Right ventricle myocardium superior (tissue), 1 donor: ENCODE measurements around the gene SAMD8. TPM values are rescaled to one million over a fixed set of nuclear protein-coding genes. Genes with fewer than 3 reads are reported as not detected.
"Not testable (repeated sequence)": the region's sequence is repeated elsewhere in the genome, so short reads cannot be mapped to it uniquely, and the experiment has no call there.

Source experiments
- ATAC-seq: fragments of 200-7000 bp; cut with Tn5 transposase; one replicate; pipeline ENCODE4 v1.9.1; 2020; ENCODE audit warnings: mild to moderate bottlenecking; ENCODE audit not compliant: poor library complexity
- DNase-seq: peaks from one replicate; pipeline ENCODE4 v3.0.0-alpha.2; 2020
- intact Hi-C: fragments of 100-400 bp; cut with DNase I; formaldehyde crosslinking; loops from one replicate; pipeline ENCODE4 v1.11.2; 2022
- total RNA-seq: library from RNA; stranded (reverse); fragmentation: NEBNext Ultra II Directional; extraction: Animal tissue kit (Norgen Biotek cat#: 25700); gene quantifications from one replicate; pipeline ENCODE4 v1.2.1, GENCODE V29; 2021
- donor health status: DM: no; HTN: yes; CAD: no; lungs with severe emphysema.

SAMD8 gene
- total RNA-seq, 1 donor from 2014 or later, result 23.3 TPM

- DNase-seq, result no peak
- no peak for ATAC-seq
- intact Hi-C loops, result no loop called here
These were observed 64.6 kb downstream of the SAMD8 start for GRCh38 chr10:75176046-75176445.

- intact Hi-C loops, result no loop called here
- ATAC-seq (no peak), DNase-seq (no peak)
These were observed 65.3 kb downstream of the SAMD8 start for GRCh38 chr10:75176736-75177135.

GRCh38 chr10:75179657-75180177 is 68.3 kb downstream of the SAMD8 start:
- DNase-seq, result no peak
- intact Hi-C loops, result no loop called here

GRCh38 chr10:75180592-75180991 is 69.1 kb downstream of the SAMD8 start:
- ATAC-seq (no peak), DNase-seq (no peak)
- intact Hi-C loops, result no loop called here

More at GRCh38 chr10:75179657-75180177, 68.3 kb downstream of the SAMD8 start:
- no peak for ATAC-seq

- ATAC-seq (no peak), DNase-seq (no peak)
- intact Hi-C loops, result no loop called here
These were observed 69.6 kb downstream of the SAMD8 start for GRCh38 chr10:75181073-75181472.

GRCh38 chr10:75186310-75186709 is 74.9 kb downstream of the SAMD8 start:
- intact Hi-C loops, result loop anchor here (5.0 kb wide), 1 partner anchor 51 kb away; the partner anchor contains the start of gene COMTD1
- no peak for DNase-seq

GRCh38 chr10:75187961-75188426 is 76.5 kb downstream of the SAMD8 start:
- DNase-seq (no peak), ATAC-seq (peak; percentile 47)
- intact Hi-C loops, result loop anchor here (5.0 kb wide), 1 partner anchor 49 kb away; the partner anchor contains the start of gene COMTD1

More at GRCh38 chr10:75186310-75186709, 74.9 kb downstream of the SAMD8 start:
- peak; percentile 21 for ATAC-seq

- intact Hi-C loops, result loop anchor here (5.0 kb wide), 1 partner anchor 49 kb away; the partner anchor contains the start of gene COMTD1
- ATAC-seq, result not testable (repeated sequence)
These were observed 77.1 kb downstream of the SAMD8 start for GRCh38 chr10:75188522-75188921.

GRCh38 chr10:75189266-75190096 is 78.0 kb downstream of the SAMD8 start:
- ATAC-seq (no peak), DNase-seq (no peak)
- intact Hi-C loops, result loop anchor here (5.0 kb wide), 1 partner anchor 48 kb away; the partner anchor contains the start of gene COMTD1

More at GRCh38 chr10:75188522-75188921, 77.1 kb downstream of the SAMD8 start:
- DNase-seq, result not testable (repeated sequence)

- ATAC-seq (peak; percentile 85), DNase-seq (peak; percentile 71)
- intact Hi-C loops, result no loop called here
These were observed 80.5 kb downstream of the SAMD8 start for GRCh38 chr10:75191821-75192568.

- ATAC-seq, DNase-seq, intact Hi-C loops: not testable (repeated sequence)
These were observed 83.2 kb downstream of the SAMD8 start for GRCh38 chr10:75194625-75195024.

- intact Hi-C loops, result no loop called here
- DNase-seq (no peak), ATAC-seq (no peak)
These were observed 83.7 kb downstream of the SAMD8 start for GRCh38 chr10:75195035-75195763.

- ATAC-seq, result no peak
- DNase-seq, result no peak
- intact Hi-C loops, result no loop called here
These were observed 85.6 kb downstream of the SAMD8 start for GRCh38 chr10:75197066-75197465.

- no peak for ATAC-seq
- DNase-seq, result no peak
- intact Hi-C loops, result no loop called here
These were observed 86.5 kb downstream of the SAMD8 start for GRCh38 chr10:75197906-75198305.

- intact Hi-C loops, DNase-seq, ATAC-seq: not testable (repeated sequence)
These were observed 88.5 kb downstream of the SAMD8 start for GRCh38 chr10:75199949-75200348.

GRCh38 chr10:75201793-75202307 is 90.4 kb downstream of the SAMD8 start:
- ATAC-seq (peak; percentile 3), DNase-seq (no peak)
- intact Hi-C loops, result no loop called here

- DNase-seq (peak; percentile 87), ATAC-seq (peak; percentile 96)
- intact Hi-C loops, result no loop called here
These were observed 91.0 kb downstream of the SAMD8 start for GRCh38 chr10:75202321-75203045.
